Ishikawa (cell line): ENCODE measurements around the gene MPHOSPH8.

Source experiments
- CEBPB ChIP-seq: IDR thresholded peaks from 2 replicates; pipeline ENCODE4 v1.6.1; 2012
- CREB1 ChIP-seq: IDR thresholded peaks from 2 replicates; pipeline ENCODE4 v1.6.1; 2012; ENCODE audit warnings: low read depth
- EGR1 ChIP-seq: IDR thresholded peaks from 2 replicates; pipeline ENCODE4 v1.6.1; 2012
- EP300 ChIP-seq: IDR thresholded peaks from 2 replicates; pipeline ENCODE4 v1.6.1; 2012; ENCODE audit warnings: borderline replicate concordance
- FOXM1 ChIP-seq: IDR thresholded peaks from 2 replicates; pipeline ENCODE4 v1.6.1; 2012; ENCODE audit warnings: low read depth, borderline replicate concordance
- MAX ChIP-seq: IDR thresholded peaks from 2 replicates; pipeline ENCODE4 v1.6.1; 2012
- NFIC ChIP-seq: IDR thresholded peaks from 2 replicates; pipeline ENCODE4 v1.6.1; 2012
- RAD21 ChIP-seq: IDR thresholded peaks from 2 replicates; pipeline ENCODE4 v1.6.1; 2012; ENCODE audit warnings: low read depth
- REST ChIP-seq: IDR thresholded peaks from 2 replicates; pipeline ENCODE4 v1.6.1; 2012; ENCODE audit warnings: low read depth, mild to moderate bottlenecking
- TAF1 ChIP-seq: IDR thresholded peaks from 2 replicates; pipeline ENCODE4 v1.6.1; 2012; ENCODE audit warnings: low read depth, mild to moderate bottlenecking
- TCF12 ChIP-seq: IDR thresholded peaks from 2 replicates; pipeline ENCODE4 v1.6.1; 2012; ENCODE audit warnings: low read depth
- TEAD4 ChIP-seq: IDR thresholded peaks from 2 replicates; pipeline ENCODE4 v1.6.1; 2012
- USF1 ChIP-seq: IDR thresholded peaks from 2 replicates; pipeline ENCODE4 v1.6.1; 2012
- YY1 ChIP-seq: IDR thresholded peaks from 2 replicates; pipeline ENCODE4 v1.6.1; 2012; ENCODE audit warnings: low read depth
- ZBTB7A ChIP-seq: IDR thresholded peaks from 2 replicates; pipeline ENCODE4 v1.6.1; 2012; ENCODE audit warnings: low read depth

The MPHOSPH8 gene

GRCh38 chr13:19643652-19644051 is 10.2 kb downstream of the MPHOSPH8 start:
- TF ChIP-seq REST = no peak
- TF ChIP-seq CREB1 = no peak
- TF ChIP-seq TAF1 = no peak
- no peak for TF ChIP-seq CEBPB
- TF ChIP-seq ZBTB7A = no peak
- no peak for TF ChIP-seq USF1
- TF ChIP-seq TEAD4 = no peak
- TF ChIP-seq RAD21 = no peak
- no peak for TF ChIP-seq YY1
- no peak for TF ChIP-seq NFIC
- no peak for TF ChIP-seq TCF12
- TF ChIP-seq EP300 = no peak
- no peak for TF ChIP-seq MAX
- TF ChIP-seq EGR1 = no peak
- no peak for TF ChIP-seq FOXM1

GRCh38 chr13:19645000-19645399 is 11.5 kb downstream of the MPHOSPH8 start:
- TF ChIP-seq NFIC (no peak), MAX (no peak), TCF12 (no peak)

GRCh38 chr13:19646063-19646462 is 12.6 kb downstream of the MPHOSPH8 start:
- TF ChIP-seq CREB1 (no peak), YY1 (no peak), RAD21 (no peak), NFIC (no peak), TCF12 (no peak), EP300 (no peak), USF1 (no peak), FOXM1 (no peak), REST (no peak), ZBTB7A (no peak)

GRCh38 chr13:19650742-19651141 is 17.3 kb downstream of the MPHOSPH8 start:
- TF ChIP-seq YY1 (no peak), CREB1 (no peak), TEAD4 (no peak), EP300 (no peak), REST (no peak), EGR1 (no peak), TCF12 (no peak), MAX (no peak), CEBPB (no peak), TAF1 (no peak), NFIC (no peak), FOXM1 (no peak), ZBTB7A (no peak), USF1 (no peak), RAD21 (no peak)
